Breast epithelium (tissue), 3 donors: ENCODE data around the gene FHIT.

ENCODE experiments used
- CTCF ChIP-seq, 3 donors: fragments of 450-650 bp; IDR thresholded peaks; one replicate each; pipeline ENCODE4 v1.5.1; 2016 to 2017; ENCODE audit warnings: antibody characterized with exemption in 3 of 3, mild to moderate bottlenecking in 3 of 3, moderate library complexity in 3 of 3
- POLR2A ChIP-seq: fragments of 450-650 bp; IDR thresholded peaks from one replicate; pipeline ENCODE4 v1.6.1; 2016; ENCODE audit warnings: antibody characterized with exemption, mild to moderate bottlenecking, moderate library complexity

DNA sequence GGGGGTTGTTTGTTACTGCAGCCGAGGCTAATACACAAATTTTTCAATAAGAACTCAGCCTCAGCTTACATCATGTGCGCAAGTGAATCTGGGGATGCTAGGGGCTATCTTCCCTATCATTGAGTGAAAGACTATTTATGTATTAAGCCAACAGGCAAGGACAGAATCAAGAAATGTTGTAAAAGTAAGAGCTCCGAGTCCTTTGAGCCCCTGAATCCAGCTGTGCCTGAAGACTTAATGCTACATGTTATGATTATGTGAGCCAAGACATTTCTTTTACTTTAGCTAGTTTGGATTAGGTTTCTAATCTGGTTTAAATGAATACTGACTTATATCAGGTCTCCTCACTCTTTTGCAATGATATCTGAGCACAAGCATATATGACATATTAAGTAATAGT lies 1418.5 kb downstream of the FHIT start:
- TF ChIP-seq CTCF (IDR thresholded peaks at IDR 0.05) (no peak), POLR2A (no peak)
